ENCODE data around the gene C9orf85. TPM values are rescaled to one million over a fixed set of nuclear protein-coding genes. Genes with fewer than 3 reads are reported as not detected.
"Not testable (repeated sequence)": the region's sequence is repeated elsewhere in the genome, so short reads cannot be mapped to it uniquely, and the experiment has no call there.

Gene C9orf85
- total RNA-seq, 1 donor from 2014 or later: 29.3 TPM

- Histone ChIP-seq H3K79me2 (ENCODE audit: low read depth) (peaks cover 66% of the 10 kb centered on the region), H3K27ac (no peak overlapping the region), H2AFZ (replicated peaks) (no peak overlapping the region), H3F3A (ENCODE audit: low read depth) (no peaks in the 10 kb centered on the region), H3K4me1 (peaks cover 9% of the 10 kb centered on the region), H3K27me3 (no peaks in the 10 kb centered on the region), H3K4me2 (no peak overlapping the region), H3K9me3 (ENCODE audit: low read depth) (no peaks in the 10 kb centered on the region), H3K36me3 (no peaks in the 10 kb centered on the region), H3K4me3 (no peak overlapping the region), H4K20me1 (ENCODE audit: low read depth) (no peaks in the 10 kb centered on the region), H3K9ac (no peak overlapping the region)
- H3K36me3 Mint-ChIP-seq: no peaks in the 10 kb centered on the region
- no peak for DNase-seq (ENCODE audit: low spot score)
- TF ChIP-seq, protein P1, sequence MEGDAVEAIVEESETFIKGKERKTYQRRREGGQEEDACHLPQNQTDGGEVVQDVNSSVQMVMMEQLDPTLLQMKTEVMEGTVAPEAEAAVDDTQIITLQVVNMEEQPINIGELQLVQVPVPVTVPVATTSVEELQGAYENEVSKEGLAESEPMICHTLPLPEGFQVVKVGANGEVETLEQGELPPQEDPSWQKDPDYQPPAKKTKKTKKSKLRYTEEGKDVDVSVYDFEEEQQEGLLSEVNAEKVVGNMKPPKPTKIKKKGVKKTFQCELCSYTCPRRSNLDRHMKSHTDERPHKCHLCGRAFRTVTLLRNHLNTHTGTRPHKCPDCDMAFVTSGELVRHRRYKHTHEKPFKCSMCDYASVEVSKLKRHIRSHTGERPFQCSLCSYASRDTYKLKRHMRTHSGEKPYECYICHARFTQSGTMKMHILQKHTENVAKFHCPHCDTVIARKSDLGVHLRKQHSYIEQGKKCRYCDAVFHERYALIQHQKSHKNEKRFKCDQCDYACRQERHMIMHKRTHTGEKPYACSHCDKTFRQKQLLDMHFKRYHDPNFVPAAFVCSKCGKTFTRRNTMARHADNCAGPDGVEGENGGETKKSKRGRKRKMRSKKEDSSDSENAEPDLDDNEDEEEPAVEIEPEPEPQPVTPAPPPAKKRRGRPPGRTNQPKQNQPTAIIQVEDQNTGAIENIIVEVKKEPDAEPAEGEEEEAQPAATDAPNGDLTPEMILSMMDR (IDR thresholded peaks at IDR 0.05): no peak
- TF ChIP-seq EZH2phosphoT487 (IDR thresholded peaks at IDR 0.05) (no peak), EZH2 (IDR thresholded peaks at IDR 0.05) (no peak)
- H3K27ac Mint-ChIP-seq: no peak overlapping the region
- no peaks in the 10 kb centered on the region for H3K4me1 Mint-ChIP-seq
- H3K4me3 Mint-ChIP-seq: no peak overlapping the region
- H3K27me3 Mint-ChIP-seq (ENCODE audit: insufficient read depth, low read depth): no peaks in the 10 kb centered on the region
- no peaks in the 10 kb centered on the region for H3K9me3 Mint-ChIP-seq
Measured at GRCh38 chr9:71941060-71941568, 29.7 kb downstream of the C9orf85 start.

GRCh38 chr9:71941998-71942567 lies 30.6 kb downstream of the C9orf85 start:
- H2AFZ ChIP-seq (replicated peaks): no peak overlapping the region
- peaks cover 59% of the 10 kb centered on the region for H3K79me2 ChIP-seq (ENCODE audit: low read depth)
- no peak overlapping the region for H3K9ac ChIP-seq
- no peaks in the 10 kb centered on the region for H3K9me3 ChIP-seq (ENCODE audit: low read depth)
- Mint-ChIP-seq H3K4me1 (no peaks in the 10 kb centered on the region), H3K4me3 (no peak overlapping the region), H3K27me3 (ENCODE audit: insufficient read depth, low read depth) (no peaks in the 10 kb centered on the region), H3K36me3 (no peaks in the 10 kb centered on the region), H3K27ac (no peak overlapping the region), H3K9me3 (no peaks in the 10 kb centered on the region)
- no peak overlapping the region for H3K4me2 ChIP-seq
- no peak overlapping the region for H3K27ac ChIP-seq
- no peak for DNase-seq (ENCODE audit: low spot score)
- H4K20me1 ChIP-seq (ENCODE audit: low read depth): no peaks in the 10 kb centered on the region
- TF ChIP-seq EZH2phosphoT487 (IDR thresholded peaks at IDR 0.05): no peak
- TF ChIP-seq, protein P1 (IDR thresholded peaks at IDR 0.05): no peak
- TF ChIP-seq EZH2 (IDR thresholded peaks at IDR 0.05): no peak
- no peaks in the 10 kb centered on the region for H3K27me3 ChIP-seq
- H3F3A ChIP-seq (ENCODE audit: low read depth): no peaks in the 10 kb centered on the region
- no peak overlapping the region for H3K4me3 ChIP-seq
- no peaks in the 10 kb centered on the region for H3K36me3 ChIP-seq
- H3K4me1 ChIP-seq: peaks cover 9% of the 10 kb centered on the region

- Histone ChIP-seq H3K9ac (no peak overlapping the region), H3K79me2 (ENCODE audit: low read depth) (peaks cover 35% of the 10 kb centered on the region), H3K4me2 (peak overlapping the region; percentile 14), H3K27me3 (no peaks in the 10 kb centered on the region), H3K4me1 (peaks cover 20% of the 10 kb centered on the region), H4K20me1 (ENCODE audit: low read depth) (no peaks in the 10 kb centered on the region), H3K9me3 (ENCODE audit: low read depth) (no peaks in the 10 kb centered on the region), H3K36me3 (no peaks in the 10 kb centered on the region), H3K27ac (peak overlapping the region; percentile 56), H2AFZ (replicated peaks) (no peak overlapping the region), H3K4me3 (no peak overlapping the region), H3F3A (ENCODE audit: low read depth) (peaks cover 12% of the 10 kb centered on the region)
- TF ChIP-seq, protein P1 (IDR thresholded peaks at IDR 0.05): no peak
- TF ChIP-seq EZH2 (IDR thresholded peaks at IDR 0.05) (no peak), EZH2phosphoT487 (IDR thresholded peaks at IDR 0.05) (no peak)
- Mint-ChIP-seq H3K27ac (no peak overlapping the region), H3K9me3 (no peaks in the 10 kb centered on the region), H3K27me3 (ENCODE audit: insufficient read depth, low read depth) (no peaks in the 10 kb centered on the region), H3K4me1 (no peaks in the 10 kb centered on the region), H3K4me3 (no peak overlapping the region), H3K36me3 (peaks cover 2% of the 10 kb centered on the region)
- DNase-seq (ENCODE audit: low spot score): no peak
Measured at GRCh38 chr9:71944754-71945375, 33.4 kb downstream of the C9orf85 start.

GRCh38 chr9:71954652-71955051 lies 43.2 kb downstream of the C9orf85 start:
- not testable (repeated sequence) for H3K27ac Mint-ChIP-seq; H3K36me3 ChIP-seq; H3K4me3 Mint-ChIP-seq; H3K4me3 ChIP-seq; H3K4me1 Mint-ChIP-seq; H3K9me3 Mint-ChIP-seq; H3K9ac ChIP-seq; H3K4me2 ChIP-seq; H3K36me3 Mint-ChIP-seq; H3K27me3 Mint-ChIP-seq (ENCODE audit: insufficient read depth, low read depth); DNase-seq (ENCODE audit: low spot score); H3K9me3 ChIP-seq (ENCODE audit: low read depth); H3K27me3 ChIP-seq; H3K79me2 ChIP-seq (ENCODE audit: low read depth); H3K27ac ChIP-seq; H2AFZ ChIP-seq (replicated peaks); H4K20me1 ChIP-seq (ENCODE audit: low read depth)
- Histone ChIP-seq H3K4me1 (peaks cover 14% of the 10 kb centered on the region), H3F3A (ENCODE audit: low read depth) (peaks cover 28% of the 10 kb centered on the region)
